H1 (cell line): ENCODE measurements around the gene CEBPA. TPM values are rescaled to one million over a fixed set of nuclear protein-coding genes. Genes with fewer than 3 reads are reported as not detected.

Experiments
- CTCF ChIA-PET: fragments of 300-600 bp; sonication (Branson Sonifier 250); formaldehyde crosslinking; loops from one replicate; lab custom pipeline; 2021; ENCODE audit not compliant: partially characterized antibody; lab: Charles Lee
- POLR2A ChIA-PET: fragments of 300-600 bp; sonication (Branson Sonifier 250); formaldehyde crosslinking; loops from one replicate; lab custom pipeline; 2021; ENCODE audit warnings: inconsistent platforms; ENCODE audit not compliant: partially characterized antibody; lab: Charles Lee
- DNase-seq, 2 experiments: peaks; one replicate each; pipeline versions ENCODE4 v3.0.0 to v3.0.0-alpha.2; 2010 to 2022; ENCODE audit warnings: low spot score in 2 of 2, low read depth in 1 of 2, mixed read lengths in 1 of 2
- FAIRE-seq: peaks from 2 replicates; lab custom pipeline; 2011; peaks lifted over from hg19 to GRCh38; lab: Jason Lieb, UNC
- H2AFZ ChIP-seq: 2 replicates; pipeline ENCODE4 v1.8.1; 2012; ENCODE audit warnings: low read length, inconsistent platforms
- H2AK5ac ChIP-seq: 2 replicates; pipeline ENCODE4 v1.6.1; 2013; ENCODE audit warnings: low read depth, low read length
- H2BK120ac ChIP-seq: replicated peaks from 2 replicates; pipeline ENCODE3; 2013; ENCODE audit warnings: low read depth, low read length, inconsistent platforms
- H2BK12ac ChIP-seq: 2 replicates; pipeline ENCODE4 v1.6.1; 2013; ENCODE audit warnings: low read depth, low read length
- H2BK15ac ChIP-seq: 2 replicates; pipeline ENCODE4 v1.6.1; 2013; ENCODE audit warnings: low read length
- H2BK20ac ChIP-seq: 2 replicates; pipeline ENCODE4 v1.6.1; 2013; ENCODE audit warnings: low read length
- H2BK5ac ChIP-seq: 2 replicates; pipeline ENCODE4 v1.6.1; 2013; ENCODE audit warnings: low read depth, low read length
- H3K14ac ChIP-seq: 2 replicates; pipeline ENCODE4 v1.6.1; 2013; ENCODE audit warnings: inconsistent platforms; ENCODE audit not compliant: insufficient read length
- H3K18ac ChIP-seq: 2 replicates; pipeline ENCODE4 v1.6.1; 2013; ENCODE audit warnings: low read length; ENCODE audit errors: extremely low read depth
- H3K23ac ChIP-seq: 2 replicates; pipeline ENCODE4 v1.6.1; 2013; ENCODE audit warnings: inconsistent platforms; ENCODE audit not compliant: insufficient read length
- H3K23me2 ChIP-seq: 2 replicates; pipeline ENCODE4 v1.6.1; 2013; ENCODE audit warnings: low read depth, low read length
- H3K27ac ChIP-seq: 2 replicates; pipeline ENCODE4 v1.6.1; 2011; ENCODE audit warnings: low read depth, low read length, inconsistent platforms
- H3K27me3 ChIP-seq, 4 experiments: replicated peaks in 1 of 4; 1 replicate in 1 of 4; 2 replicates in 3 of 4; pipeline versions ENCODE4 v1.6.1 to v1.8.1; 2011 to 2013; ENCODE audit warnings: low read length in 3 of 4, mild to moderate bottlenecking in 3 of 4, inconsistent platforms in 2 of 4, mixed read lengths in 2 of 4, moderate library complexity in 1 of 4; ENCODE audit not compliant: control insufficient read depth in 3 of 4, insufficient read depth in 3 of 4; ENCODE audit errors: extremely low read depth in 1 of 4
- H3K36me3 ChIP-seq, 4 experiments: 2 replicates each; pipeline versions ENCODE4 v1.6.1 to v1.8.1; 2011 to 2013; ENCODE audit warnings: mild to moderate bottlenecking in 4 of 4, low read length in 3 of 4, moderate library complexity in 2 of 4, control low read depth in 1 of 4, inconsistent platforms in 1 of 4; ENCODE audit not compliant: insufficient read depth in 4 of 4, control insufficient read depth in 2 of 4
- H3K4ac ChIP-seq: replicated peaks from 2 replicates; pipeline ENCODE3; 2013; ENCODE audit warnings: low read length, low read depth, mixed read lengths, inconsistent platforms; ENCODE audit not compliant: insufficient read length
- H3K4me1 ChIP-seq, 4 experiments: replicated peaks in 1 of 4; 1 replicate in 1 of 4; 2 replicates in 3 of 4; pipeline versions ENCODE4 v1.6.1 to v1.8.1; 2011 to 2013; ENCODE audit warnings: low read length in 3 of 4, inconsistent platforms in 2 of 4, mixed read lengths in 1 of 4; ENCODE audit not compliant: insufficient read depth in 4 of 4, control insufficient read depth in 3 of 4
- H3K4me2 ChIP-seq, 2 experiments: 2 replicates each; pipeline versions ENCODE4 v1.6.1 to v1.8.1; 2011 to 2013; ENCODE audit warnings: low read depth in 2 of 2, low read length in 2 of 2, control low read depth in 1 of 2, inconsistent platforms in 1 of 2, mild to moderate bottlenecking in 1 of 2; ENCODE audit not compliant: insufficient read depth in 1 of 2
- H3K4me3 ChIP-seq, 4 experiments: fragments of 200-600, 300-600 bp in 1 of 4; sonication (generic), shearing (Covaris generic), sonication (Bioruptor Twin) in 1 of 4; 2 replicates each; pipeline versions ENCODE4 v1.5.1 to v1.8.1; 2011 to 2016; ENCODE audit warnings: low read length in 4 of 4, low read depth in 3 of 4, control low read depth in 2 of 4, inconsistent platforms in 2 of 4, mild to moderate bottlenecking in 2 of 4, mixed read lengths in 1 of 4, moderate library complexity in 1 of 4; ENCODE audit not compliant: insufficient read depth in 2 of 4; ENCODE audit errors: extremely low read depth in 1 of 4
- H3K56ac ChIP-seq: replicated peaks from 2 replicates; pipeline ENCODE3; 2013; ENCODE audit warnings: low read depth, mild to moderate bottlenecking, mixed read lengths, low read length, inconsistent platforms; ENCODE audit not compliant: insufficient read length
- H3K79me1 ChIP-seq: 2 replicates; pipeline ENCODE4 v1.6.1; 2013; ENCODE audit warnings: low read depth, low read length, control low read depth
- H3K79me2 ChIP-seq, 2 experiments: 2 replicates each; pipeline versions ENCODE4 v1.6.1 to v1.8.1; 2012 to 2013; ENCODE audit warnings: low read length in 2 of 2, mild to moderate bottlenecking in 2 of 2, inconsistent platforms in 1 of 2; ENCODE audit not compliant: insufficient read depth in 2 of 2, control insufficient read depth in 1 of 2
- H3K9ac ChIP-seq, 4 experiments: replicated peaks in 1 of 4; 1 replicate in 1 of 4; 2 replicates in 3 of 4; pipeline versions ENCODE4 v1.6.1 to v1.8.1; 2011 to 2013; ENCODE audit warnings: low read depth in 3 of 4, low read length in 3 of 4, control low read depth in 2 of 4, mild to moderate bottlenecking in 2 of 4, moderate library complexity in 2 of 4, inconsistent platforms in 1 of 4; ENCODE audit errors: extremely low read depth in 1 of 4
- H3K9me3 ChIP-seq, 2 experiments: 2 replicates each; pipeline versions ENCODE4 v1.6.1 to v1.8.1; 2012 to 2013; ENCODE audit warnings: mild to moderate bottlenecking in 2 of 2, moderate library complexity in 2 of 2, control low read depth in 1 of 2, inconsistent platforms in 1 of 2, low read depth in 1 of 2, low read length in 1 of 2, mixed read lengths in 1 of 2; ENCODE audit not compliant: insufficient read depth in 2 of 2
- H4K20me1 ChIP-seq, 2 experiments: replicated peaks in 1 of 2; 2 replicates each; pipeline versions ENCODE3 to v1.8.1; 2011 to 2013; ENCODE audit warnings: inconsistent platforms in 2 of 2, low read length in 2 of 2, mild to moderate bottlenecking in 1 of 2; ENCODE audit not compliant: insufficient read depth in 2 of 2, control insufficient read depth in 1 of 2
- H4K5ac ChIP-seq: 2 replicates; pipeline ENCODE4 v1.6.1; 2013; ENCODE audit warnings: low read length, low read depth, mixed read lengths, inconsistent platforms; ENCODE audit not compliant: insufficient read length
- H4K8ac ChIP-seq: 2 replicates; pipeline ENCODE4 v1.8.0; 2013; ENCODE audit warnings: mild to moderate bottlenecking, moderate library complexity, low read length, inconsistent platforms; ENCODE audit not compliant: insufficient read depth; ENCODE audit errors: extremely low read depth
- H4K91ac ChIP-seq: replicated peaks from 2 replicates; pipeline ENCODE3; 2013; ENCODE audit warnings: low read length, mixed read lengths, inconsistent platforms; ENCODE audit not compliant: insufficient read length
- BACH1 ChIP-seq: IDR thresholded peaks from 2 replicates; pipeline ENCODE4 v1.6.1; 2012; ENCODE audit warnings: low read length, improper control_type of control experiment
- JUN ChIP-seq: IDR thresholded peaks from 2 replicates; pipeline ENCODE4 v1.6.1; 2011; ENCODE audit warnings: low read depth, mild to moderate bottlenecking, improper control_type of control experiment, low read length
- polyA plus RNA-seq, 7 experiments: library from polyadenylated mRNA; depleted of rRNA in 3 of 7; stranded (reverse) in 5 of 7; unstranded in 2 of 7; fragments of >200 nt in 5 of 7; fragments of 200-250 nt in 2 of 7; gene quantifications; 1 replicate in 5 of 7; 2 replicates in 1 of 7; 4 replicates in 1 of 7; pipeline versions ENCODE4 v1.2.1 to v1.2.3, GENCODE V29; 2011 to 2013; ENCODE audit warnings: missing spikeins in 2 of 7, mixed read lengths in 2 of 7
- total RNA-seq: library from RNA; stranded (reverse); fragmentation: NEBNext Ultra II Directional; extraction: Animal tissue kit (Norgen Biotek cat#: 25700); gene quantifications from 2 replicates; pipeline ENCODE4 v1.2.1, GENCODE V29; 2021
- TF ChIP-seq, protein P1 (sequence below): IDR thresholded peaks from 2 replicates; pipeline ENCODE4 v1.6.1; 2012; ENCODE audit warnings: inconsistent platforms

Gene CEBPA
- total and polyA plus RNA-seq, 2 of the 8 experiments (the other 6 are each of a cell fraction or from before 2014, with no cell fraction given): 2.0 to 2.7 TPM

DNA sequence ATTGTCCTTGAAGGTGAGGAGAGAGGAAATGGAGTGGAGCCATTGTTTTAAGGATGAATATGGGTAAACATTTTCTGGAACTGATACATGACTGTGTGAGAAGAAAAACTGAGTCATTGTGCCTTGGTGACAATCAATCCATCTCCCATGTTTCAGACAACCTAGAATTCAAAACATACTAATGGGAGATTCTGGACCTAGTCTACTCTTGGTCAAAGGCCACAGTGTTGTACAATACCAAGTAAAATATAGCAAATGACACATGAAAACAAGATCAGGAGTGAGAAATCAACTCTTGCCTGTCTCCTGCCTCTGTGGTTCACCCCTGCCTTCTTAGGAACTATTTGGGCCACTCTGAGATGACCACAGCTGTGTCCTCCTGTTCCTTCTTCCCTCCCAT, 13.1 kb downstream of the CEBPA start:
- no peaks in the 10 kb centered on the region for H3K27me3 ChIP-seq
- no peak overlapping the region for H3K18ac ChIP-seq
- H2AK5ac ChIP-seq: no peak overlapping the region
- POLR2A ChIA-PET: interaction anchor here (4.7 kb wide), 1 partner anchor 11 kb away, joined by 16 read pairs; no protein-coding TSS in a partner anchor
- no peak overlapping the region for H3K14ac ChIP-seq
- no peak overlapping the region for H3K4me2 ChIP-seq
- peaks cover 0 to 5% of the 10 kb centered on the region in 2 experiments; a peak in 1 of 4 replicates for H3K9me3 ChIP-seq
- DNase-seq (no peak), FAIRE-seq (no peak)
- no peak overlapping the region for H4K91ac ChIP-seq
- CTCF ChIA-PET: no interaction called here
- H3K4me3 ChIP-seq: no peak overlapping the region
- no peak overlapping the region for H3K27ac ChIP-seq
- H3K23ac ChIP-seq: no peak overlapping the region
- H4K8ac ChIP-seq: no peak overlapping the region
- H3K4ac ChIP-seq: no peak overlapping the region
- H2BK15ac ChIP-seq: no peak overlapping the region
- H3K4me1 ChIP-seq: peaks cover 0 to 15% (median 2%) of the 10 kb centered on the region in 4 experiments; a peak in 5 of 7 replicates
- no peak overlapping the region for H2AFZ ChIP-seq
- no peak overlapping the region for H4K5ac ChIP-seq
- no peaks in the 10 kb centered on the region for H4K20me1 ChIP-seq
- no peak overlapping the region for H2BK12ac ChIP-seq
- no peak overlapping the region for H2BK20ac ChIP-seq
- no peaks in the 10 kb centered on the region for H3K79me1 ChIP-seq
- no peak overlapping the region for H3K56ac ChIP-seq
- H2BK120ac ChIP-seq: no peak overlapping the region
- no peak overlapping the region for H3K9ac ChIP-seq
- no peak overlapping the region for H2BK5ac ChIP-seq
- H3K79me2 ChIP-seq: no peaks in the 10 kb centered on the region
- 0 out of 2 replicates have a peak, but pooled peaks cover 3% of the 10 kb centered on the region for H3K23me2 ChIP-seq
- no peaks in the 10 kb centered on the region; a peak in 1 of 8 replicates for H3K36me3 ChIP-seq
- TF ChIP-seq JUN: no peak
- TF ChIP-seq BACH1: no peak
- TF ChIP-seq, protein P1, sequence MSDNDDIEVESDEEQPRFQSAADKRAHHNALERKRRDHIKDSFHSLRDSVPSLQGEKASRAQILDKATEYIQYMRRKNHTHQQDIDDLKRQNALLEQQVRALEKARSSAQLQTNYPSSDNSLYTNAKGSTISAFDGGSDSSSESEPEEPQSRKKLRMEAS: no peak
